Activated CD8-positive, alpha-beta memory T cell treated with anti-CD3 and anti-CD28 coated beads for 48 hours (primary cell): Measurements from ENCODE around the gene AZU1.
"Not testable (repeated sequence)": the region's sequence is repeated elsewhere in the genome, so short reads cannot be mapped to it uniquely, and the experiment has no call there.

Experiments
- DNase-seq, 3 experiments: peaks; one replicate each; pipeline ENCODE4 v3.0.0-alpha.2; 2020; ENCODE audit warnings: low read depth in 2 of 3, low spot score in 2 of 3

The AZU1 gene

GRCh38 chr19:827314-827709 lies 325 bp upstream of the AZU1 start:
- no peak for DNase-seq

GRCh38 chr19:829129-829758 lies 1.6 kb downstream of the AZU1 start:
- no peak for DNase-seq

DNA sequence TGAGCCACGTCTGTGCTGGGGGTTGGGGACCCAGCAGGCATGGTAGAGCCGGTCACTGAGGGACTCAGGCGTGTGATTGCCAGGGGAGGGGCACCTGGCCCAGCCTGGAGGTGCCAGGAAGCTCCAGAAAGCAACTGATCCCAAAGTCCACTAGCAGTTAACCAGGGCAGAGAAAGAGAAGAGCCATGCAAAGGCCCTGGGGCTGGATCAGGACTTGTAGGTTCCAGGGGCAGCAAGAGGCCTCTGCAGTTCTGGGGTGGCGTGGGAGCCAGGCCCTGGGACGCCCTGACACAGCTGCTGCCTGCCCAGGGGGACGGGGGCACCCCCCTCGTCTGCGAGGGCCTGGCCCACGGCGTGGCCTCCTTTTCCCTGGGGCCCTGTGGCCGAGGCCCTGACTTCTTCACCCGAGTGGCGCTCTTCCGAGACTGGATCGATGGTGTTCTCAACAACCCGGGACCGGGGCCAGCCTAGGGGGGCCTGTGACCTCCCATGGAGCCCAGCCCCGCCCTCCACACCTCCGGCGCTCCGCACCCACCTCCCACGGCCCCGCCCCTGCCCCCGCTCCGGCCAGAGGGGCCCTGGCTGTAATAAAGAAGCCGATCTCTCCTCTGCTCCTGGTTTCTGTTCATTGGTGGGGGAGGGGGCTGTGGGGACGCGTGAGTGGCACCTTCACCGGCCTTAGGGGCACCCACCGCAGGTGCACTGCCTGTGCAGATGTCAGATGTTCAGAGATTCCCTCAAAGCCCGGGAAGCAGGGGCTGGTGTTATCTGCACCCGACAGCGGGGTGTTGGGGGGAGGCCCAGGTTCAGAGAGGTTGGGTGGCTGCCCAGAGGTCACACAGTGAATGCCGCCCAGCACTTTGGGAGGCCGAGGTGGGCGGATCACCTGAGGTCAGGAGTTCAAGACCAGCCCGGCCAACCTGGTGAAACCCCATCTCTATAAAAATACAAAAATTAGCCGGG lies 4.1 kb downstream of the AZU1 start:
- no peak for DNase-seq

DNA sequence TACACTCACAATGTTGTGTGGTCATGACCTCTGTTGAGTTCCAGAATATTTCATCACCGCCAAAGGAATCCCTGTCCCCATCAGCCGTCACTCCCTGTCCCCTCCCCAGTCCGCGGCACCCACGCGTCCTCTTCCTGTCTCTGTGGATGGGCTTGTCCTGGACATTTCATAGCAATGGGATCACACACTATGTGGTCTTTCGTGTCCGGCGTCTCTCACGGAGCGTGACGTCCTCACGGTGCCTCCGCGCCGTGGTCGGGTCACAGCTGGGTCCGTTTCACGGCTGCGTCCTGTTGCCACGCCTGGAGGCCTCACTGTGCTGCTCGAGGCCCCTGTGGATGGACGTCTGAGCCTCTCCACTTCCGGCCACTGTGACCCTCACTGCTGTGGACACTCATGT lies 6.6 kb downstream of the AZU1 start:
- no peak for DNase-seq

GRCh38 chr19:835210-835810 lies 7.7 kb downstream of the AZU1 start:
- DNase-seq, result no peak

DNA sequence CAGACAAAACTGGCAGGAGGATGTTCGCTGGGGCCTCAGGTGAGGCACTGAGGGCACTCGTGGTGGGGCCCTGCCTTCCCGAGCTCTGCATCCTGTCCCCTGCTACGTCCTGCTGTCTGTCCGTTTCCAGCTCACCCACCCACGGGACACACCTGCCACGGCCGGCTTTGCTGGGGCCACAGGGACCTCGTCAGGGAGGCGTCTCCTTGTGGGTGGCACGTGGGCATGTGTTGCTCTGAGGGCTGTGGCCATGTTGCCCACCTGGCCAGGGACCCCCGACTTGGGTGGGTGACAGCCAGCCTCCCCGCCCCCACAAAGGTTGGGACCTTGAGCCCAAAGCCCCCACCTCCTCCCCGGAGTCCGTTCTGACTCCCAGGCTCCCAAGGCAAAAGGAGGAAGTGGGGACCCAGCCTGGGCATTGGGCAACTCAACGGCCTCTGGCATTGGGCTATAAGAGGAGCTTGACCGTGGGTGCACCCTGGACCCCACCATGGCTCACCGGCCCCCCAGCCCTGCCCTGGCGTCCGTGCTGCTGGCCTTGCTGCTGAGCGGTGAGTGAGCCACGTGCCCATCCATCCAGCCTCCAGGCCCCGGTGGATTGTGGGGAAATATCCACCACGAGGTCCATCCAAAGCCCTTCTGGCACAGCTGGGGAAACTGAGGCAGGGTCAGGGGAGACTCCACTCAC lies 13.0 kb downstream of the AZU1 start, which contains the start of gene PRTN3:
PRTN3 (plus strand) TSS at position 481 of the 688 bp plus-strand sequence; CDS start at position 491, 10 bp downstream.
- DNase-seq, result no peak

- not testable (repeated sequence) for DNase-seq
Measured at GRCh38 chr19:842802-843179, 15.2 kb downstream of the AZU1 start.

GRCh38 chr19:843180-843835 lies 15.7 kb downstream of the AZU1 start:
- DNase-seq, result no peak

DNA sequence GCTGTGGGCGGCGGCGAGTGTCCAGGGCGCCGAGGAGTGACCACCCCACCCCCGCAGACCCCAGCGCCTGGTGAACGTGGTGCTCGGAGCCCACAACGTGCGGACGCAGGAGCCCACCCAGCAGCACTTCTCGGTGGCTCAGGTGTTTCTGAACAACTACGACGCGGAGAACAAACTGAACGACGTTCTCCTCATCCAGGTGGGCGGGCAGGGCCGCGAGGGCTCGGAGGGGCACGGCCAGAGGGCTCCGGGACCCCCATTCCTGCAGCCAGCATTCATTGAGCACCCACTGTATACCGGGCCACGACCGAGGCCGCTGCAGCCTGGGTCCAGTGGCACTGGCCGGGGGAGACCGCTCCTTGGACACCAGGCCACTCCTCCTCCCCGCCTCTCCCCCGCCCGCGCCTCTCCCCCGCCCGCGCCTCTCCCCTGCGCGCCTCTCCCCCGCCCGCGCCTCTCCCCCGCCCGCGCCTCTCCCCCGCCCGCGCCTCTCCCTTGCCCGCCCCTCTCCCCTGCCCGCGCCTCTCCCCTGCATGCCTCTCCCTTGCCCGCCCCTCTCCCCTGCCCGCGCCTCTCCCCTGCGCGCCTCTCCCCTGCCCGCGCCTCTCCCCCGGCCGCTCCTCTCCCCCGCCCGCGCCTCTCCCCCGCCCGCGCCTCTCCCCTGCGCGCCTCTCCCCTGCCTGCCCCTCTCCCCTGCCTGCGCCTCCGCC lies 16.4 kb downstream of the AZU1 start:
- no peak for DNase-seq

DNA sequence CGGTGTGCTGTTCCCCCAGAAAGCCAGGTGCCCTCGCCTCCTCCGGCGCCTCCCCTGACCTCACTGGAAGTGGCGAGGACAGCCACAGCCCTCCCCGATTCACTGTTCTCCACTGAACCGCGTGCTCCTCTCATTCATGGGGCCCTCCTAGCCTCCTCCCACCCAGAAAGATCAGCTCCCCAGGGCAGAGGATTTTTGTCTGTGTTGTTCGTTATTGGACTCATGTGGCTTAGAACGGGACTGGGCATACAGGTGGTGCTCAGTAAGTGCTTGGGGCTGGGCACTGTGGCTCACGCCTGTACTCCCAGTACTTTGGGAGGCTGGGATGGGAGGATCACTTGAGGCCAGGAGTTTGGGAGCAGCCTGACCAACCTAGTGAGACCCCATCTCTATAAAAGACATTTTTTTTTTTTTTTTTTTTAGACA lies 16.9 kb downstream of the AZU1 start:
- no peak for DNase-seq

DNA sequence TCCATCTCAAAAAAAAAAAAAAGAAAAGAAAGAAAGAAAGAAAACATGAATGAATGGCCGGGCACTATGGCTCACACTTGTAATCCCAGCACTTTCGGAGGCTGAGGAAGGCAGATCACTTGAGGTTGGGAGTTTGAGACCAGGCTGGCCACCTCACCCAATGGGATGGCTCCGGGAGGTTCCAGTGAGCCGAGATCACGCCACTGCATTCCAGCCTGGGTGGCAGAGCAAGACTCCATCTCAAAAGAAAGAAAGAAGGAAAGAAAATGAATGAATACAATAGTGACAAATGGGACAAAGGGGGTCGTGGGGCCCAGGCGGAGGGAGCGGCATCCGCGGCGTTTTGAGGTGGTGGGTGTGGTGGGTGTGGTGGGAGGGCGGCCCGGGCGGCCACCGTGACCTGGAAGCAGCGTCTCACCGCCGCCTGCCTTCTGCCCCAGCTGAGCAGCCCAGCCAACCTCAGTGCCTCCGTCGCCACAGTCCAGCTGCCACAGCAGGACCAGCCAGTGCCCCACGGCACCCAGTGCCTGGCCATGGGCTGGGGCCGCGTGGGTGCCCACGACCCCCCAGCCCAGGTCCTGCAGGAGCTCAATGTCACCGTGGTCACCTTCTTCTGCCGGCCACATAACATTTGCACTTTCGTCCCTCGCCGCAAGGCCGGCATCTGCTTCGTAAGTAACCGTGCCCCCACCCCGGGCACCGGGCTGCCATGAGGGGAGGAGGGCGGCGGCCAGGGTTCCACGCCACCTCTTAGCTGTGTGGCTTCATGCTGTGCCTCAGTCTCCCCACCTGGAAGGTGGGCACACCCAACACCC lies 18.3 kb downstream of the AZU1 start:
- DNase-seq, result no peak

DNA sequence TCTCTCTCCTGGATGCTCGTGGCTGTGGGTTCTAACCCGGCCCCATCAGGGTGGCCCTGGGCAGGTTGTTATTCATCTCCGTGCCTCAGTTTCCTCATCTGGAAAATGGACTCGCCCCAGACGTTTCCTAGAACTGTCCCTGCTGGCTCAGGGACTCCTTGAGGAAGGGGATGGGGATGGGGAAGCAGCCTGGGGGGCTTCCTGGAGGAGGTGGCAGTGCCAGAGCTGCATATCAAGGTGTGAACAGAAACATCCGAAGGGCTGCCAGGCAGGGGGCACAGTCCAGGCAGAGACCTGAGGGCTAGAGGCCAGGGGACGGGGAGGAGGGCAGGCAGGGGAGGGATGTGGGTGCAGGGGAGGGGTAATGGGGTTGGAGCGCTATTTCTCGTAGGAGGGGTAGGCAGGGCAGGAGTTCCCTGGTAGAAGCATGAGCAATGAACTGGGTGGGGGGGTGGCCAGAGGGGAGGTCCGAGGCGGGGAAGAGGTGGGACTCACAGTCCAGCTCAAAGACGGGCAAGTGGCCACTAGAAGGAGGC lies 20.8 kb downstream of the AZU1 start:
- no peak for DNase-seq

- not testable (repeated sequence) for DNase-seq
Measured at GRCh38 chr19:849195-849594, 21.6 kb downstream of the AZU1 start.

GRCh38 chr19:850221-850978 lies 22.8 kb downstream of the AZU1 start:
- no peak for DNase-seq

GRCh38 chr19:850979-851335 lies 23.3 kb downstream of the AZU1 start:
- no peak for DNase-seq

GRCh38 chr19:852136-853013 lies 24.7 kb downstream of the AZU1 start, which contains the start of gene ELANE:
ELANE (plus strand) TSS chr19:852303; CDS start chr19:852329, 26 bp downstream.
- DNase-seq, result no peak

DNA sequence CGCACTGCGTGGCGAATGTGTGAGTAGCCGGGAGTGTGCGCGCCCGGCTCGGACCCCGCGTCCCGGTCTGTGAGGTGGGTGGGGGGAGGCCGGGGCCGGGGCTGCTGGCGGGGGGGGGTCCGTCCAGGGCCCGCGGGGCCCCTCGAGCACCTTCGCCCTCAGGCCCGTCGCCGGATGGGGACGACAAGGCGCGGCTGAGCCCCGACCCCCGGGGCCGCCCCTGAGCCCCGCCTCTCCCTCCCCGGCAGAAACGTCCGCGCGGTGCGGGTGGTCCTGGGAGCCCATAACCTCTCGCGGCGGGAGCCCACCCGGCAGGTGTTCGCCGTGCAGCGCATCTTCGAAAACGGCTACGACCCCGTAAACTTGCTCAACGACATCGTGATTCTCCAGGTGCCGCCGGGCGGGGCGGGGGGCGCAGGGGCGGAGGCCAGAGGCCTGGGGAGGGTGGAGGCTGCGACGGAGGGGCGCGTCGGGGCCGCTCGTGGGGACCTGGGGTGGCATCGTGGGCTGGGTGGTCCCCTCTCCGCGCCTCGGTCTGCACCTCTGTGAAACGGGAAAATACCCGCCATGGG lies 25.5 kb downstream of the AZU1 start:
- no peak for DNase-seq
